Measurements from ENCODE around the gene GIGYF2.

GIGYF2 gene

GRCh38 chr2:232779934-232780333, 82.8 kb downstream of the GIGYF2 start:
- H3K4me3 ChIP-seq (ENCODE audit: extremely low read depth, insufficient read depth, low read length, poor library complexity, severe bottlenecking): no peak overlapping the region
- H3K4me1 ChIP-seq (ENCODE audit: control insufficient read depth, insufficient read depth, low read length, poor library complexity, severe bottlenecking): peaks cover 7% of the 10 kb centered on the region
- peaks cover 36% of the 10 kb centered on the region for H3K36me3 ChIP-seq (ENCODE audit: control insufficient read depth, insufficient read depth, low read length)
- no peaks in the 10 kb centered on the region for H3K9me3 ChIP-seq (ENCODE audit: control insufficient read depth, low read length)
- 100% methylated on average over 1 of the region's 1 CpG; no CpG with 5 or more reads in 1 of the 2 experiments for WGBS, 2 experiments (ENCODE audit: insufficient coverage in 2 of 2)
- H3K27ac ChIP-seq (ENCODE audit: low read depth, low read length, severe bottlenecking): no peak overlapping the region

DNA sequence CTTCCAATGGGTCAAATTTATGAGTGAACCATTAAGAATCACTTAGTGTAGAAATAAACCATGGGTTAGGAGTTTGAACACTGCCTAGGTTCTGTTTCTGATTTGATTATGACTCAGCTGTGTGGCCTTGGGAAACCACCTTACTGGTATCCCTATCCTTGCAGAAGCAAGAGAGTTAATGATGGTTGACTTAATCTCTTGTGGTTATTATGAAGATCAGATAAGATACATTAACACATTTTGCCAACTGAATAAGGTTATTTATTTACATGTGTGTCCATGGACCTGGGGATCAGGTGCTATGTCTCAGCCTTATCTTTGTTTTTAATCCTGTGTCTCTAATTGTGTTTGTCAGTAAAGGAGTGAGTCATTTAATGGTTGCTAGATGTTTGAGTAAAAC, 84.6 kb downstream of the GIGYF2 start:
- peaks cover 50% of the 10 kb centered on the region for H3K36me3 ChIP-seq (ENCODE audit: control insufficient read depth, insufficient read depth, low read length)
- peaks cover 1% of the 10 kb centered on the region for H3K4me1 ChIP-seq (ENCODE audit: control insufficient read depth, insufficient read depth, low read length, poor library complexity, severe bottlenecking)
- H3K27ac ChIP-seq (ENCODE audit: low read depth, low read length, severe bottlenecking): no peak overlapping the region
- H3K4me3 ChIP-seq (ENCODE audit: extremely low read depth, insufficient read depth, low read length, poor library complexity, severe bottlenecking): no peak overlapping the region
- no peaks in the 10 kb centered on the region for H3K9me3 ChIP-seq (ENCODE audit: control insufficient read depth, low read length)

DNA sequence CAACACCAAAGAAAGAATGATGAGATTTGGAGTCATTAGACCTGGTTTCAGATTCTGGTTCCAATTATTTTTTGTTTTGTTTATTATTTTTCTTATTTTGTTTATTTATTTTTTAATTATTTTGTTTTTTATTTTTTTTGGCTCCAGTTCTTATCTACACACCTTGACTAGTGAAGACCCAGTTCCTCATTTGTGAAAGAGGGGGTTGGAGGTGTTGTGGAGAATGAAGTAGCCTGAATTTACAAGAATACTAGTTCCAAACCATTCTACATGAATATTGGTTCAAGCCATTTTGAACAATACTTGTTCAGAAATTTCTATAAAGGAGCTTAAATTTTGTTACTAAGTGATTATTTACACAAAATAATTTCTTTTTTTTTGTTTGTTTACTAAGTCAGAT, 86.1 kb downstream of the GIGYF2 start:
- peaks cover 55% of the 10 kb centered on the region for H3K36me3 ChIP-seq (ENCODE audit: control insufficient read depth, insufficient read depth, low read length)
- no peak overlapping the region for H3K27ac ChIP-seq (ENCODE audit: low read depth, low read length, severe bottlenecking)
- H3K9me3 ChIP-seq (ENCODE audit: control insufficient read depth, low read length): no peaks in the 10 kb centered on the region
- no peaks in the 10 kb centered on the region for H3K4me1 ChIP-seq (ENCODE audit: control insufficient read depth, insufficient read depth, low read length, poor library complexity, severe bottlenecking)
- H3K4me3 ChIP-seq (ENCODE audit: extremely low read depth, insufficient read depth, low read length, poor library complexity, severe bottlenecking): no peak overlapping the region

GRCh38 chr2:232787806-232788205, 90.7 kb downstream of the GIGYF2 start:
- Histone ChIP-seq H3K4me3 (ENCODE audit: extremely low read depth, insufficient read depth, low read length, poor library complexity, severe bottlenecking) (no peak overlapping the region), H3K4me1 (ENCODE audit: control insufficient read depth, insufficient read depth, low read length, poor library complexity, severe bottlenecking) (no peaks in the 10 kb centered on the region), H3K9me3 (ENCODE audit: control insufficient read depth, low read length) (no peaks in the 10 kb centered on the region), H3K27ac (ENCODE audit: low read depth, low read length, severe bottlenecking) (no peak overlapping the region), H3K36me3 (ENCODE audit: control insufficient read depth, insufficient read depth, low read length) (peaks cover 72% of the 10 kb centered on the region)

- Histone ChIP-seq H3K4me1 (ENCODE audit: control insufficient read depth, insufficient read depth, low read length, poor library complexity, severe bottlenecking) (no peaks in the 10 kb centered on the region), H3K27ac (ENCODE audit: low read depth, low read length, severe bottlenecking) (no peak overlapping the region), H3K36me3 (ENCODE audit: control insufficient read depth, insufficient read depth, low read length) (peaks cover 82% of the 10 kb centered on the region), H3K4me3 (ENCODE audit: extremely low read depth, insufficient read depth, low read length, poor library complexity, severe bottlenecking) (no peak overlapping the region), H3K9me3 (ENCODE audit: control insufficient read depth, low read length) (no peaks in the 10 kb centered on the region)
- 100% methylated on average over 3 of the region's 4 CpGs for WGBS, 2 experiments (ENCODE audit: insufficient coverage in 2 of 2)
Observed at GRCh38 chr2:232789082-232789481, 92.0 kb downstream of the GIGYF2 start.

- 96 to 100% methylated on average over 2 to 3 of the region's 4 CpGs for WGBS, 2 experiments (ENCODE audit: insufficient coverage in 2 of 2)
- Histone ChIP-seq H3K9me3 (ENCODE audit: control insufficient read depth, low read length) (no peaks in the 10 kb centered on the region), H3K27ac (ENCODE audit: low read depth, low read length, severe bottlenecking) (no peak overlapping the region), H3K36me3 (ENCODE audit: control insufficient read depth, insufficient read depth, low read length) (peaks cover 89% of the 10 kb centered on the region), H3K4me3 (ENCODE audit: extremely low read depth, insufficient read depth, low read length, poor library complexity, severe bottlenecking) (no peak overlapping the region), H3K4me1 (ENCODE audit: control insufficient read depth, insufficient read depth, low read length, poor library complexity, severe bottlenecking) (no peaks in the 10 kb centered on the region)
Observed at GRCh38 chr2:232791518-232791917, 94.4 kb downstream of the GIGYF2 start.

- no peak overlapping the region for H3K27ac ChIP-seq (ENCODE audit: low read depth, low read length, severe bottlenecking)
- no peaks in the 10 kb centered on the region for H3K4me1 ChIP-seq (ENCODE audit: control insufficient read depth, insufficient read depth, low read length, poor library complexity, severe bottlenecking)
- H3K9me3 ChIP-seq (ENCODE audit: control insufficient read depth, low read length): no peaks in the 10 kb centered on the region
- no peak overlapping the region for H3K4me3 ChIP-seq (ENCODE audit: extremely low read depth, insufficient read depth, low read length, poor library complexity, severe bottlenecking)
- H3K36me3 ChIP-seq (ENCODE audit: control insufficient read depth, insufficient read depth, low read length): peaks cover 92% of the 10 kb centered on the region
- WGBS, 2 experiments (ENCODE audit: insufficient coverage in 2 of 2): 75 to 89% methylated on average over 4 of the region's 4 CpGs
Observed at GRCh38 chr2:232793271-232793670, 96.1 kb downstream of the GIGYF2 start.

DNA sequence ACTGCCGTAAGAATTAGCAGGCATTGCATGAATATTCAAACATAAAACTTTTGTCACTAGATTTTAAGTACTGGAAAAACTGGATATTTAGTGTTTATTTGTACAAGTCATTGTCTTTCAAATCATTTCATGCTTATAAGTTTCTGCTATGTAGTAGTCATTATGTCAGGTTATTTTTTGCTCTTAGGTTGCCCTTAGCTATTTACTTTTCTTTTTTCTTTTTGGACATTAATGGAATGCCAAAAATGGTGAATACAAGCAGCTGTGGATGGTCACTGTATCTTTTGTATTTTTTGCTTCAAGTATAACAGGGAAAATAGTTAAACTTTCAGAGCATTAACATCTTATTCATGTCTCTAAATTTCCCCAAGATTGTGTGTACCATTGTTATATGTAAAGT, 97.8 kb downstream of the GIGYF2 start:
- Histone ChIP-seq H3K27ac (ENCODE audit: low read depth, low read length, severe bottlenecking) (no peak overlapping the region), H3K4me1 (ENCODE audit: control insufficient read depth, insufficient read depth, low read length, poor library complexity, severe bottlenecking) (no peaks in the 10 kb centered on the region), H3K36me3 (ENCODE audit: control insufficient read depth, insufficient read depth, low read length) (peaks cover 85% of the 10 kb centered on the region), H3K9me3 (ENCODE audit: control insufficient read depth, low read length) (no peaks in the 10 kb centered on the region), H3K4me3 (ENCODE audit: extremely low read depth, insufficient read depth, low read length, poor library complexity, severe bottlenecking) (no peak overlapping the region)
- WGBS, 2 experiments (ENCODE audit: insufficient coverage in 2 of 2): no CpG with 5 or more reads among the region's 1 CpG

GRCh38 chr2:232795920-232796319, 98.8 kb downstream of the GIGYF2 start:
- Histone ChIP-seq H3K4me1 (ENCODE audit: control insufficient read depth, insufficient read depth, low read length, poor library complexity, severe bottlenecking) (no peaks in the 10 kb centered on the region), H3K4me3 (ENCODE audit: extremely low read depth, insufficient read depth, low read length, poor library complexity, severe bottlenecking) (no peak overlapping the region), H3K36me3 (ENCODE audit: control insufficient read depth, insufficient read depth, low read length) (peaks cover 85% of the 10 kb centered on the region), H3K9me3 (ENCODE audit: control insufficient read depth, low read length) (no peaks in the 10 kb centered on the region), H3K27ac (ENCODE audit: low read depth, low read length, severe bottlenecking) (no peak overlapping the region)
- WGBS, 2 experiments (ENCODE audit: insufficient coverage in 2 of 2): 80 to 100% methylated on average over 1 of the region's 1 CpG

GRCh38 chr2:232798187-232798586, 101.1 kb downstream of the GIGYF2 start:
- Histone ChIP-seq H3K4me1 (ENCODE audit: control insufficient read depth, insufficient read depth, low read length, poor library complexity, severe bottlenecking) (no peaks in the 10 kb centered on the region), H3K36me3 (ENCODE audit: control insufficient read depth, insufficient read depth, low read length) (peaks cover 71% of the 10 kb centered on the region), H3K4me3 (ENCODE audit: extremely low read depth, insufficient read depth, low read length, poor library complexity, severe bottlenecking) (no peak overlapping the region), H3K27ac (ENCODE audit: low read depth, low read length, severe bottlenecking) (no peak overlapping the region), H3K9me3 (ENCODE audit: control insufficient read depth, low read length) (peaks cover 4% of the 10 kb centered on the region)

DNA sequence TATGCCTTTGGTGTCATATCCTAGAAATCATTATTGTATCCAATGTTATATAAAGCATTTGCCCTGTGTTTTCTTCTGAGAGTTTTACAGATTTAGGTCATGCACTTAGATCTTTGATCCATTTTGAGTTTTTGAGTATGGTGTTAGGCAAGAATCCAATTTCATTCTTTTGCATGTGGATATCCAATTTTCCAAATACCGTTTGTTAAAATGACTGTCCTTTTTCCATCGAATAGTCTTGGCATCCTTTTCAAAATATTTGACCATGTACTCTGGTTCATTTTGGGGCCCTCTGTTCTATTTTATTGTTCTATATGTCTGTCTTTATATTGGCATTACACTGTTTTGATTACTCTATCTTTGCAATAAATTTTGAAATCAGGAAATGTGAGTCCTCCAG, 103.0 kb downstream of the GIGYF2 start:
- Histone ChIP-seq H3K9me3 (ENCODE audit: control insufficient read depth, low read length) (peaks cover 4% of the 10 kb centered on the region), H3K27ac (ENCODE audit: low read depth, low read length, severe bottlenecking) (no peak overlapping the region), H3K36me3 (ENCODE audit: control insufficient read depth, insufficient read depth, low read length) (peaks cover 57% of the 10 kb centered on the region), H3K4me1 (ENCODE audit: control insufficient read depth, insufficient read depth, low read length, poor library complexity, severe bottlenecking) (no peaks in the 10 kb centered on the region), H3K4me3 (ENCODE audit: extremely low read depth, insufficient read depth, low read length, poor library complexity, severe bottlenecking) (no peak overlapping the region)
- WGBS, 2 experiments (ENCODE audit: insufficient coverage in 2 of 2): no CpG with 5 or more reads among the region's 2 CpGs

GRCh38 chr2:232802091-232802490, 105.0 kb downstream of the GIGYF2 start:
- Histone ChIP-seq H3K36me3 (ENCODE audit: control insufficient read depth, insufficient read depth, low read length) (peaks cover 51% of the 10 kb centered on the region), H3K4me1 (ENCODE audit: control insufficient read depth, insufficient read depth, low read length, poor library complexity, severe bottlenecking) (no peaks in the 10 kb centered on the region), H3K4me3 (ENCODE audit: extremely low read depth, insufficient read depth, low read length, poor library complexity, severe bottlenecking) (no peak overlapping the region), H3K9me3 (ENCODE audit: control insufficient read depth, low read length) (peaks cover 4% of the 10 kb centered on the region), H3K27ac (ENCODE audit: low read depth, low read length, severe bottlenecking) (no peak overlapping the region)
- no CpG with 5 or more reads among the region's 3 CpGs for WGBS, 2 experiments (ENCODE audit: insufficient coverage in 2 of 2)

All from mesodermal cell (in vitro differentiated cells).